ENCODE measurements around the gene MAPK13.

MAPK13 gene

GRCh38 chr6:36116066-36116864 is 14.0 kb upstream of the MAPK13 start:
- TF ChIP-seq TAF1 (IDR thresholded peaks at IDR 0.05; ENCODE audit: borderline replicate concordance, low read depth, low read length) (no peak), POLR2A (IDR thresholded peaks at IDR 0.05; ENCODE audit: low read depth, low read length) (no peak)
- no peak for FAIRE-seq

GRCh38 chr6:36116943-36117342 is 13.4 kb upstream of the MAPK13 start:
- no peak for TF ChIP-seq TAF1 (IDR thresholded peaks at IDR 0.05; ENCODE audit: borderline replicate concordance, low read depth, low read length)
- no peak for TF ChIP-seq POLR2AphosphoS5 (IDR thresholded peaks at IDR 0.05; ENCODE audit: low read depth, low read length)
- no peak for TF ChIP-seq POLR2A (IDR thresholded peaks at IDR 0.05; ENCODE audit: low read depth, low read length)
- no peak for FAIRE-seq
- no peak for DNase-seq (ENCODE audit: insufficient read length)

More at GRCh38 chr6:36116066-36116864, 14.0 kb upstream of the MAPK13 start:
- DNase-seq (ENCODE audit: insufficient read length) = no peak

- DNase-seq (ENCODE audit: insufficient read length) (no peak), FAIRE-seq (no peak)
- TF ChIP-seq POLR2AphosphoS5 (IDR thresholded peaks at IDR 0.05; ENCODE audit: low read depth, low read length) (no peak), TAF1 (IDR thresholded peaks at IDR 0.05; ENCODE audit: borderline replicate concordance, low read depth, low read length) (no peak), POLR2A (IDR thresholded peaks at IDR 0.05; ENCODE audit: low read depth, low read length) (no peak)
Observed at GRCh38 chr6:36117658-36118549, 12.4 kb upstream of the MAPK13 start.

GRCh38 chr6:36118550-36119107 is 11.7 kb upstream of the MAPK13 start:
- FAIRE-seq (no peak), DNase-seq (ENCODE audit: insufficient read length) (no peak)
- TF ChIP-seq POLR2AphosphoS5 (IDR thresholded peaks at IDR 0.05; ENCODE audit: low read depth, low read length) = no peak
- no peak for TF ChIP-seq TAF1 (IDR thresholded peaks at IDR 0.05; ENCODE audit: borderline replicate concordance, low read depth, low read length)
- TF ChIP-seq POLR2A (IDR thresholded peaks at IDR 0.05; ENCODE audit: low read depth, low read length) = no peak

- DNase-seq (ENCODE audit: insufficient read length) = no peak
- TF ChIP-seq POLR2A (IDR thresholded peaks at IDR 0.05; ENCODE audit: low read depth, low read length) (no peak), TAF1 (IDR thresholded peaks at IDR 0.05; ENCODE audit: borderline replicate concordance, low read depth, low read length) (no peak), POLR2AphosphoS5 (IDR thresholded peaks at IDR 0.05; ENCODE audit: low read depth, low read length) (no peak)
- FAIRE-seq = no peak
Observed at GRCh38 chr6:36119209-36119608, 11.1 kb upstream of the MAPK13 start.

- no peak for TF ChIP-seq POLR2AphosphoS5 (IDR thresholded peaks at IDR 0.05; ENCODE audit: low read depth, low read length)
- no peak for TF ChIP-seq TAF1 (IDR thresholded peaks at IDR 0.05; ENCODE audit: borderline replicate concordance, low read depth, low read length)
- TF ChIP-seq POLR2A (IDR thresholded peaks at IDR 0.05; ENCODE audit: low read depth, low read length) = no peak
- FAIRE-seq = no peak
- DNase-seq (ENCODE audit: insufficient read length) = no peak
Observed at GRCh38 chr6:36120018-36120417, 10.3 kb upstream of the MAPK13 start.

- DNase-seq (ENCODE audit: insufficient read length) (no peak), FAIRE-seq (peak; percentile 81)
- TF ChIP-seq POLR2A (IDR thresholded peaks at IDR 0.05; ENCODE audit: low read depth, low read length) (peak; percentile 37; the same call in 1 of the 2 replicates), TAF1 (IDR thresholded peaks at IDR 0.05; ENCODE audit: borderline replicate concordance, low read depth, low read length) (no peak), POLR2AphosphoS5 (IDR thresholded peaks at IDR 0.05; ENCODE audit: low read depth, low read length) (no peak)
Observed at GRCh38 chr6:36120539-36120938, 9.8 kb upstream of the MAPK13 start.

GRCh38 chr6:36120979-36121786 is 9.1 kb upstream of the MAPK13 start:
- no peak for TF ChIP-seq TAF1 (IDR thresholded peaks at IDR 0.05; ENCODE audit: borderline replicate concordance, low read depth, low read length)
- no peak for TF ChIP-seq POLR2A (IDR thresholded peaks at IDR 0.05; ENCODE audit: low read depth, low read length)
- no peak for TF ChIP-seq POLR2AphosphoS5 (IDR thresholded peaks at IDR 0.05; ENCODE audit: low read depth, low read length)
- DNase-seq (ENCODE audit: insufficient read length) = no peak
- FAIRE-seq = no peak

GRCh38 chr6:36121787-36122494 is 8.4 kb upstream of the MAPK13 start:
- FAIRE-seq (no peak), DNase-seq (ENCODE audit: insufficient read length) (no peak)
- TF ChIP-seq POLR2A (IDR thresholded peaks at IDR 0.05; ENCODE audit: low read depth, low read length) (no peak), TAF1 (IDR thresholded peaks at IDR 0.05; ENCODE audit: borderline replicate concordance, low read depth, low read length) (no peak), POLR2AphosphoS5 (IDR thresholded peaks at IDR 0.05; ENCODE audit: low read depth, low read length) (no peak)

Data from GM12892 (cell line).